22Rv1 (cell line): ENCODE data around the gene OR2H2.

Experiments
- CTCF ChIP-seq: fragments of 450-650 bp; IDR thresholded peaks from 2 replicates; pipeline ENCODE4 v1.5.1; 2017; ENCODE audit warnings: mild to moderate bottlenecking
- ZFX ChIP-seq: fragments of 450-650 bp; IDR thresholded peaks from 2 replicates; pipeline ENCODE4 v1.6.1; 2017; ENCODE audit warnings: antibody characterized with exemption, borderline replicate concordance

GRCh38 chr6:29624520-29624961 lies 39.6 kb downstream of the OR2H2 start:
- no peak for TF ChIP-seq CTCF
- no peak for TF ChIP-seq ZFX
